SU-DHL-6 (cell line): ENCODE data around the gene C8G.

Experiments used
- H2AFZ ChIP-seq: fragments of 200-600 bp; sonication (generic); 2 replicates; pipeline ENCODE4 v1.6.1; 2014; ENCODE audit warnings: low read depth, mild to moderate bottlenecking, moderate library complexity, mixed read lengths, antibody characterized with exemption, low read length; ENCODE audit not compliant: severe bottlenecking
- H3F3A ChIP-seq: fragments of 200-600 bp; shearing (Covaris generic); 2 replicates; pipeline ENCODE4 v1.6.0; 2016; ENCODE audit warnings: antibody characterized with exemption, mild to moderate bottlenecking; ENCODE audit not compliant: insufficient read depth
- H3K27ac ChIP-seq: fragments of 200-600 bp; sonication (generic); 2 replicates; pipeline ENCODE4 v1.5.1; 2016; ENCODE audit warnings: low read depth, mild to moderate bottlenecking, low read length, moderate library complexity, mixed read lengths
- H3K27me3 ChIP-seq: fragments of 200-600 bp; sonication (generic), shearing (Covaris generic); 2 replicates; pipeline ENCODE4 v1.6.0; 2014; ENCODE audit warnings: mild to moderate bottlenecking, low read length
- H3K36me3 ChIP-seq: fragments of 200-600 bp; sonication (generic); 2 replicates; pipeline ENCODE4 v1.6.1; 2014; ENCODE audit warnings: mild to moderate bottlenecking, low read length, mixed read lengths
- H3K4me2 ChIP-seq: fragments of 300-600, 200-600 bp; shearing (Covaris generic), sonication (generic); 2 replicates; pipeline ENCODE4 v1.6.0; 2014; ENCODE audit warnings: low read length, low read depth, mild to moderate bottlenecking; ENCODE audit not compliant: poor library complexity, severe bottlenecking
- H3K4me3 ChIP-seq: fragments of 200-600 bp; sonication (generic); 2 replicates; pipeline ENCODE4 v1.5.1; 2014; ENCODE audit warnings: antibody characterized with exemption, low read length, mild to moderate bottlenecking, mixed read lengths; ENCODE audit not compliant: insufficient read depth, poor library complexity, severe bottlenecking
- H3K79me2 ChIP-seq: fragments of 200-600 bp; sonication (generic); 2 replicates; pipeline ENCODE4 v1.6.1; 2014; ENCODE audit warnings: mild to moderate bottlenecking, low read length, moderate library complexity; ENCODE audit not compliant: insufficient read depth
- H3K9ac ChIP-seq: fragments of 200-600 bp; sonication (generic); 2 replicates; pipeline ENCODE4 v1.7.0; 2014; ENCODE audit warnings: mild to moderate bottlenecking, low read length
- H3K9me2 ChIP-seq: fragments of 200-600 bp; sonication (generic); replicated peaks from 2 replicates; pipeline ENCODE4 v1.6.1; 2014; ENCODE audit warnings: low read length; ENCODE audit not compliant: insufficient read depth
- H3K9me3 ChIP-seq: fragments of 200-600 bp; sonication (generic); 2 replicates; pipeline ENCODE4 v1.6.1; 2014; ENCODE audit warnings: low read length, mixed read lengths; ENCODE audit not compliant: insufficient read depth
- H4K20me1 ChIP-seq: fragments of 200-600 bp; sonication (generic); 2 replicates; pipeline ENCODE4 v1.6.1; 2014; ENCODE audit warnings: low read depth, mild to moderate bottlenecking, antibody characterized with exemption, low read length, moderate library complexity, mixed read lengths
- EZH2phosphoT487 ChIP-seq: fragments of 200-600 bp; sonication (generic), shearing (Covaris generic); conservative IDR thresholded peaks from 2 replicates; pipeline ENCODE4 v1.6.1; 2018; ENCODE audit warnings: mild to moderate bottlenecking, antibody characterized with exemption, low read length, moderate library complexity, mixed read lengths
- TF ChIP-seq, protein P1 (sequence below): fragments of 200-600 bp; sonication (generic); IDR thresholded peaks from one replicate; pipeline ENCODE4 v1.5.1; 2017; ENCODE audit warnings: antibody characterized with exemption, mild to moderate bottlenecking, low read length, moderate library complexity; ENCODE audit not compliant: insufficient read depth, poor library complexity, severe bottlenecking

Gene C8G

DNA sequence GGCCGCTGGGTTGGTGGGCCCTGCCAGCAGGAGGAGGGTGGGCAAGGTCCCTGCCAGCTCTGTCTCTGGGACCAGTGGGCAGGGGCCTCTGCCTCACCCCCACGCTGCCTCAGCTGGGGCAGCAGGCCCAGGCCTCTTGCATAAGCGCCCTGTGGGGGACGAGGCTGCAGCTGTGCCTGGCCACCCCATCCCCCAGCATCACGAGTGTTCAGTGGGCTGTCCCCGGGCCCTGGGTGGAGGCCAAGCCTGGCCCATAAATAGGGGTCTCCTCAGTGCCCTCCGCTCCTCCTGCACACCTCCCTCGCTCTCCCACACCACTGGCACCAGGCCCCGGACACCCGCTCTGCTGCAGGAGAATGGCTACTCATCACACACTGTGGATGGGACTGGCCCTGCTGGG lies 32.2 kb downstream of the C8G start, which contains the start of gene PTGDS:
Gene PTGDS (plus strand): TSS at position 282 of the 400 bp plus-strand sequence. CDS start 75 bp downstream, at position 357.
- Histone ChIP-seq H4K20me1 (no peaks in the 10 kb centered on the region), H3K9ac (no peak within 1 kb of the TSS), H3K79me2 (no peaks in the 10 kb centered on the region), H3K36me3 (no peaks in the 10 kb centered on the region), H3K9me3 (no peaks in the 10 kb centered on the region), H2AFZ (no peak within 1 kb of the TSS), H3F3A (no peaks in the 10 kb centered on the region), H3K4me2 (no peak within 1 kb of the TSS), H3K27me3 (no peaks in the 10 kb centered on the region), H3K4me3 (no peak within 1 kb of the TSS), H3K9me2 (no peaks in the 10 kb centered on the region), H3K27ac (no peak within 1 kb of the TSS)
- no peak for TF ChIP-seq EZH2phosphoT487
- TF ChIP-seq, protein P1, sequence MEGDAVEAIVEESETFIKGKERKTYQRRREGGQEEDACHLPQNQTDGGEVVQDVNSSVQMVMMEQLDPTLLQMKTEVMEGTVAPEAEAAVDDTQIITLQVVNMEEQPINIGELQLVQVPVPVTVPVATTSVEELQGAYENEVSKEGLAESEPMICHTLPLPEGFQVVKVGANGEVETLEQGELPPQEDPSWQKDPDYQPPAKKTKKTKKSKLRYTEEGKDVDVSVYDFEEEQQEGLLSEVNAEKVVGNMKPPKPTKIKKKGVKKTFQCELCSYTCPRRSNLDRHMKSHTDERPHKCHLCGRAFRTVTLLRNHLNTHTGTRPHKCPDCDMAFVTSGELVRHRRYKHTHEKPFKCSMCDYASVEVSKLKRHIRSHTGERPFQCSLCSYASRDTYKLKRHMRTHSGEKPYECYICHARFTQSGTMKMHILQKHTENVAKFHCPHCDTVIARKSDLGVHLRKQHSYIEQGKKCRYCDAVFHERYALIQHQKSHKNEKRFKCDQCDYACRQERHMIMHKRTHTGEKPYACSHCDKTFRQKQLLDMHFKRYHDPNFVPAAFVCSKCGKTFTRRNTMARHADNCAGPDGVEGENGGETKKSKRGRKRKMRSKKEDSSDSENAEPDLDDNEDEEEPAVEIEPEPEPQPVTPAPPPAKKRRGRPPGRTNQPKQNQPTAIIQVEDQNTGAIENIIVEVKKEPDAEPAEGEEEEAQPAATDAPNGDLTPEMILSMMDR = no peak

DNA sequence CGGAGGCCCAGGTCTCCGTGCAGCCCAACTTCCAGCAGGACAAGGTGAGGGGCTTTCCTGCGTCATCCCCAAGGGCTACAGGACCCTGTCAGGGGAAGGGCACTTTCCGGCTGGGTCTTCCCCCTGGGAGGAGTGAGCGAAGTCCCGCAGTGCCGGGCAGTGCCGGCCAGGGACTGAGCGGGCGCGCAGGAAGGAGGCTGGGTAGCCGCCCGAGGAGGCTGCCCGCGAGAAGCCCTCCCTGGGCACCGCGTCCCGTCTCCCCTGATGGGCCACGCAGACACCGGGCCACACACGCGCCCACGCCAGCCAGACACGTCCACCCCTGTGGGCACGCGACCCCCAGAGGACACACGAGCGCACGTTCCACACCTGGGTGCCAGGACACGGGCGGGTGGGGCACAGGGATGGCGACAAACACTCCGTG lies 32.6 kb downstream of the C8G start:
- Histone ChIP-seq H3F3A (no peaks in the 10 kb centered on the region), H3K9me2 (no peaks in the 10 kb centered on the region), H3K27ac (no peak overlapping the region), H3K79me2 (no peaks in the 10 kb centered on the region), H3K9ac (no peak overlapping the region), H3K27me3 (no peaks in the 10 kb centered on the region), H4K20me1 (no peaks in the 10 kb centered on the region), H2AFZ (no peak overlapping the region), H3K9me3 (no peaks in the 10 kb centered on the region), H3K4me3 (no peak overlapping the region), H3K36me3 (no peaks in the 10 kb centered on the region), H3K4me2 (no peak overlapping the region)
- no peak for TF ChIP-seq EZH2phosphoT487
- TF ChIP-seq, protein P1 = no peak

DNA sequence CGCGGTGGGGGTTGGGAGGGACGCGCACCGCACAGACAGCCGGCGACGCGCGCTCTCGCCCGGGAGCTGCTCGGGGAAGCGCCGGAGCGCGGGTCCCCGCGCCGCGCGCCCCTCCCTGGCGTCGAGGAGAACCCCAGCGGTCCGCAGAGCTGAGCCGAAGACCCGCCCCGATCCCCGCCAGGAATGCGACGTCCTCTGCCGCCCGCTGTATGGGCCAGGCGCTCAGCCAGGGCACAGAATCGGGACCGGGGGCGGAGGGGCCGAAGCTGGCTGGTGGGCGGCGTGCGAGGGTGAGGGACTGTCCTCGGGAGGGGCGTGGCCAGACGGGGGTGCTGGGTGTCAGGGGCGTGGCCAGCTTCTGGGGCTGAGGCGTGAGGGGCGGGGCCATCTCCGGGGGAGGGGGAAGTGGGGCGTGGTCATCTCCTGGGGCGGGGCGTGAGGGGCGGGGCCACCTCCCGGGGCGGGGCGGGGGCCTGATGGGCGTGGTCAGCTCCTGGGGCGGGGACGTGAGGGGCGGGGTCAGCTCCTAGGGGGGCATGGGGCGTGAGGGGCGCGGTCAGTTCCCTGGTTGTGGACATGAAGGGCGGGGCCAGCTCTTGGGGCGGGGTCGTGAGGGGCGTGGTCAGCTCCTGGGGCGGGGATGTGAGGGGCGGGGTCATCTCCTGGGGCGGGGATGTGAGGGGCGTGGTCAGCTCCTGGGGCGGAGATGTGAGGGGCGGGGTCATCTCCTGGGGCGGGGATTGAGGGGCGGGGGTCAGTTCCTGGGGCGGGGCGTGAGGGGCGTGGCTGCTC lies 33.2 kb downstream of the C8G start:
- TF ChIP-seq EZH2phosphoT487 = no peak
- TF ChIP-seq, protein P1 = no peak
- H3K4me3 ChIP-seq = no peak overlapping the region
- H3K36me3 ChIP-seq = no peaks in the 10 kb centered on the region
- no peaks in the 10 kb centered on the region for H4K20me1 ChIP-seq
- H3K9me2 ChIP-seq = no peaks in the 10 kb centered on the region
- H2AFZ ChIP-seq = no peak overlapping the region
- H3K27me3 ChIP-seq = no peaks in the 10 kb centered on the region
- H3F3A ChIP-seq = no peaks in the 10 kb centered on the region
- H3K79me2 ChIP-seq = no peaks in the 10 kb centered on the region
- H3K9ac ChIP-seq = no peak overlapping the region
- no peak overlapping the region for H3K27ac ChIP-seq
- no peak overlapping the region for H3K4me2 ChIP-seq
- no peaks in the 10 kb centered on the region for H3K9me3 ChIP-seq
